GM12878 (cell line): ENCODE results near the gene DDRGK1. TPM values are rescaled to one million over a fixed set of nuclear protein-coding genes. Genes with fewer than 3 reads are reported as not detected.

Experiments used
- ATAC-seq: fragments of 200-7000 bp; cut with Tn5 transposase; 3 replicates; pipeline ENCODE4 v1.9.1; 2020; ENCODE audit warnings: mild to moderate bottlenecking, moderate library complexity
- BruUV-seq: library from RNA; stranded (reverse); fragments of 400-500 nt; replicated peaks from 2 replicates; lab custom pipeline; 2021; lab: Mats Ljungman, UMichigan
- CTCF ChIA-PET: fragments of 300-600 bp; sonication (Branson Sonifier 250); formaldehyde crosslinking; extraction: SDS; loops from one replicate; lab custom pipeline; 2021; ENCODE audit warnings: inconsistent platforms; lab: Yijun Ruan, JAX
- POLR2A ChIA-PET: fragments of 350-600 bp; formaldehyde crosslinking; extraction: SDS; loops from one replicate; lab custom pipeline; 2021; ENCODE audit warnings: inconsistent platforms; lab: Charles Lee
- RAD21 ChIA-PET: fragments of 300-600 bp; sonication (Branson Sonifier 250); formaldehyde crosslinking; loops from one replicate; lab custom pipeline; 2023; ENCODE audit warnings: antibody characterized with exemption; ENCODE audit not compliant: unreplicated experiment; lab: Charles Lee
- SMC1A ChIA-PET: fragments of 300-600 bp; sonication (Branson Sonifier 250); formaldehyde crosslinking; loops from one replicate; lab custom pipeline; 2023; ENCODE audit not compliant: unreplicated experiment, uncharacterized antibody; lab: Charles Lee
- DNase-seq: peaks from one replicate; pipeline ENCODE4 v3.0.0-alpha.2; 2011; ENCODE audit warnings: low read depth, low spot score
- FAIRE-seq: peaks from 3 replicates; lab custom pipeline; 2011; peaks lifted over from hg19 to GRCh38; lab: Jason Lieb, UNC
- H2AFZ ChIP-seq: 2 replicates; pipeline ENCODE4 v1.6.0; 2011; ENCODE audit warnings: low read depth, low read length, control low read depth; ENCODE audit not compliant: control insufficient read depth
- H3K27ac ChIP-seq: 2 replicates; pipeline ENCODE4 v1.5.1; 2011; ENCODE audit warnings: control low read depth; ENCODE audit not compliant: control insufficient read depth, insufficient read depth
- H3K27me3 ChIP-seq, 2 experiments: replicated peaks in 1 of 2; 2 replicates each; pipeline versions ENCODE4 v1.6.0 to v1.6.1; 2011; ENCODE audit warnings: low read length in 1 of 2; ENCODE audit not compliant: control insufficient read depth in 2 of 2, insufficient read depth in 2 of 2
- H3K36me3 ChIP-seq, 2 experiments: 2 replicates each; pipeline ENCODE4 v1.5.1; 2011; ENCODE audit warnings: low read length in 1 of 2; ENCODE audit not compliant: control insufficient read depth in 2 of 2, insufficient read depth in 2 of 2
- H3K4me1 ChIP-seq: 2 replicates; pipeline ENCODE4 v1.6.1; 2011; ENCODE audit warnings: mild to moderate bottlenecking, low read length, moderate library complexity, mixed read lengths; ENCODE audit not compliant: control insufficient read depth, insufficient read depth
- H3K4me2 ChIP-seq: 2 replicates; pipeline ENCODE4 v1.6.0; 2011; ENCODE audit warnings: control low read depth; ENCODE audit not compliant: control insufficient read depth, insufficient read depth
- H3K4me3 ChIP-seq: fragments of 200-600 bp; sonication (generic); 2 replicates; pipeline ENCODE4 v1.5.1; 2016
- H3K79me2 ChIP-seq: 2 replicates; pipeline ENCODE4 v1.6.0; 2011; ENCODE audit warnings: low read length; ENCODE audit not compliant: control insufficient read depth, insufficient read depth
- H3K9ac ChIP-seq: 2 replicates; pipeline ENCODE4 v1.8.0; 2011; ENCODE audit warnings: low read length, control low read depth, mixed read lengths; ENCODE audit not compliant: control insufficient read depth, insufficient read depth
- H3K9me3 ChIP-seq: replicated peaks from 3 replicates; pipeline ENCODE4 v1.5.1; 2011; ENCODE audit warnings: mild to moderate bottlenecking, low read length; ENCODE audit not compliant: control insufficient read depth, insufficient read depth
- H4K20me1 ChIP-seq: 2 replicates; pipeline ENCODE4 v1.6.0; 2011; ENCODE audit not compliant: control insufficient read depth, insufficient read depth
- ATF7 ChIP-seq: fragments of 450-650 bp; IDR thresholded peaks from 2 replicates; pipeline ENCODE4 v1.6.1; 2016; ENCODE audit warnings: low read depth, mild to moderate bottlenecking
- BRCA1 ChIP-seq: IDR thresholded peaks from 2 replicates; pipeline ENCODE4 v1.6.1; 2011; ENCODE audit warnings: low read depth, low read length, improper control_type of control experiment
- CBFB ChIP-seq: IDR thresholded peaks from 2 replicates; pipeline ENCODE4 v1.6.1; 2016; ENCODE audit warnings: antibody characterized with exemption, low read depth
- EED ChIP-seq: sonication (generic); IDR thresholded peaks from 2 replicates; pipeline ENCODE4 v1.6.1; 2016; ENCODE audit warnings: antibody characterized with exemption, low read depth
- FOXM1 ChIP-seq: IDR thresholded peaks from 2 replicates; pipeline ENCODE4 v1.6.1; 2012; ENCODE audit warnings: low read depth, mild to moderate bottlenecking, inconsistent platforms, low read length, moderate library complexity
- HDGF ChIP-seq: fragments of 450-650 bp; IDR thresholded peaks from 2 replicates; pipeline ENCODE4 v1.6.1; 2016; ENCODE audit warnings: antibody characterized with exemption
- IKZF2 ChIP-seq, 2 experiments: fragments of 450-650 bp; IDR thresholded peaks; 2 replicates each; pipeline ENCODE4 v1.6.1; 2017; ENCODE audit warnings: mild to moderate bottlenecking in 2 of 2, moderate library complexity in 2 of 2
- IRF4 ChIP-seq: IDR thresholded peaks from 2 replicates; pipeline ENCODE4 v1.6.1; 2011; ENCODE audit warnings: low read depth, low read length
- NR2C1 ChIP-seq: fragments of 450-650 bp; IDR thresholded peaks from 2 replicates; pipeline ENCODE4 v1.6.1; 2017; ENCODE audit warnings: antibody characterized with exemption, mild to moderate bottlenecking, moderate library complexity
- PAX5 ChIP-seq: IDR thresholded peaks from 2 replicates; pipeline ENCODE4 v1.6.1; 2011; ENCODE audit warnings: low read depth, low read length, borderline replicate concordance
- PAX8 ChIP-seq: fragments of 450-650 bp; IDR thresholded peaks from 2 replicates; pipeline ENCODE4 v1.6.1; 2017; ENCODE audit warnings: mild to moderate bottlenecking, moderate library complexity
- POLR2A ChIP-seq: IDR thresholded peaks from 2 replicates; pipeline ENCODE4 v1.6.1; 2011; ENCODE audit warnings: low read depth, mild to moderate bottlenecking, low read length
- POU2F2 ChIP-seq: IDR thresholded peaks from 3 replicates; pipeline ENCODE4 v1.6.1; 2011; ENCODE audit warnings: low read depth, mild to moderate bottlenecking, low read length, borderline replicate concordance
- RUNX3 ChIP-seq: IDR thresholded peaks from 2 replicates; pipeline ENCODE4 v1.6.1; 2012; ENCODE audit warnings: low read length, inconsistent platforms
- SIN3A ChIP-seq: IDR thresholded peaks from 2 replicates; pipeline ENCODE4 v1.6.1; 2012; ENCODE audit warnings: low read depth, low read length, improper control_type of control experiment
- TBL1XR1 ChIP-seq: IDR thresholded peaks from 2 replicates; pipeline ENCODE4 v1.6.1; 2012; ENCODE audit warnings: low read depth, low read length, improper control_type of control experiment
- ZNF217 ChIP-seq: fragments of 450-650 bp; IDR thresholded peaks from 2 replicates; pipeline ENCODE4 v1.6.1; 2017; ENCODE audit warnings: antibody characterized with exemption, mild to moderate bottlenecking
- WGBS: methylation state at CpG from one replicate; pipeline ENCODE4 v1.1.6; 2016; ENCODE audit warnings: low lambda C conversion rate; ENCODE audit not compliant: insufficient replicate concordance, insufficient coverage; ENCODE audit errors: missing lambda C conversion rate; 5-methylcytosine and 5-hydroxymethylcytosine counted together
- in situ Hi-C: fragments of 300-500 bp; cut with MboI; formaldehyde crosslinking; loops from 9 replicates; pipeline ENCODE4 v1.14.3; 2018; ENCODE audit warnings: mixed read lengths
- intact Hi-C: fragments of 100-400 bp; cut with micrococcal nuclease; formaldehyde crosslinking; loops from one replicate; pipeline ENCODE4 v1.14.2; 2022; ENCODE audit not compliant: unreplicated experiment
- polyA plus RNA-seq, 11 experiments: library from polyadenylated mRNA; depleted of rRNA in 4 of 11; unstranded in 6 of 11; stranded (reverse) in 5 of 11; fragments of >200 nt; fragmentation: Nextera tagmentation in 4 of 11; fragmentation: Illumina TruSeq in 1 of 11; extraction: Ambion mirVana in 4 of 11; extraction: Trizol in 1 of 11; gene quantifications; 1 replicate in 1 of 11; 2 replicates in 10 of 11; pipeline versions ENCODE4 v1.2.1 to v1.2.3, GENCODE V29; 2011 to 2016; ENCODE audit warnings: inconsistent platforms in 2 of 11, missing spikeins in 2 of 11, low read depth in 1 of 11
- total RNA-seq, 4 experiments: library from RNA; depleted of rRNA in 3 of 4; stranded (reverse); fragments of >200 nt in 3 of 4; fragmentation: Illumina TruSeq in 1 of 4; extraction: Trizol in 1 of 4; gene quantifications; 2 replicates each; pipeline versions ENCODE4 v1.2.1 to v1.2.3, GENCODE V29; 2013 to 2021
- TF ChIP-seq, protein P1 (sequence below): fragments of 450-650 bp; conservative IDR thresholded peaks from 2 replicates; pipeline ENCODE4 v1.6.1; 2017; ENCODE audit warnings: mild to moderate bottlenecking, moderate library complexity
- TF ChIP-seq, protein P2 (sequence below): fragments of 450-650 bp; formaldehyde crosslinking; IDR thresholded peaks from 2 replicates; pipeline ENCODE4 v1.4.0; 2020; ENCODE audit warnings: mild to moderate bottlenecking, moderate library complexity
- TF ChIP-seq, protein P3 (sequence below): IDR thresholded peaks from 2 replicates; pipeline ENCODE4 v1.6.1; 2011; ENCODE audit warnings: low read depth, mild to moderate bottlenecking, low read length, moderate library complexity, borderline replicate concordance; ENCODE audit errors: extremely low read depth

Gene DDRGK1
- total and polyA plus RNA-seq, 10 of the 15 experiments (the other 5 are each of a cell fraction or from before 2014, with no cell fraction given), result 4.0 to 55.2 (median 39.7) TPM

DNA sequence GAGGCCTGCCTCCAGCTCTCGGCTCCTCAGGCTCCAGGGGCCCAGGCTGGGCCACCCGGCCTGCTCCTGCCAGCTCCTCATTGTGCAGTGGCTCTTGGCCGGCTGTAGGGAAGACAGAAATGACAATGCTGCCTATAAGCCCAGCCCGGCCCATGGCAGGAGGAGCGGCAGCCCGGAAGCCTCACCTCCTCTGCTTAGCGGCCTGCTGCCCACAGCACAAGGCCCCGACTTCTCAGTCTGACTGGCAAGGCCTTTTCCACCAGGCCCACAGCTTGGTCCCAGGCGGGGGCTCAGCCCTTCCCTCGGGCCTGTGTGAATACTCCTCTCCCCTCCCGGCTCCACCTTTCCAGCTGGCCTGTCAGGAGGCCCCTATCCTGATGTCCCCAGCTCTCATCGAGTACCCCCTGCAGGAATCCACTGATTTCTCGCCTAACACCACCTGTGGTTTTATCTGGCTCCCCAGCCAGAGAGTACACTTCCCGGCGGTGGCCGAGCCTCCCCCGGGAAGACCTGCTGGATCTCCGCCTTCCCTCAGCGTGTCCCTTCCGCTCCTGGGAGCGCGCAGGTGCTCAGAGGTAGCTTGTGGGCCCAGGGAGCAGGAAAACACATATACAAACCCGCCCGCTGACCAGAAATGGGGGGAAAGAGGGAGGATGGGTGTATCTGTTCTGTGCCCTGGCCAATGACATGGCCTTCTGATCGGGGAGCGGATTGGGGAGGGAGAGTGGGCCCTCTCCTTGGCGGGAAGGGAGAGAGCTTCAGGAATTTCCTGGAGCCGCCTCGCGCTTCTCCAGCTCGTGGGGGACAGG, 963 bp downstream of the DDRGK1 start:
- POLR2A ChIA-PET, result interaction anchor here (1.4 kb wide), 1 partner anchor 46 kb away, joined by 7 read pairs; no protein-coding TSS in a partner anchor
- FAIRE-seq, result no peak
- intact Hi-C loops, result loop anchor here (10.0 kb wide), 1 partner anchor 159 kb away; the partner anchor contains the start of genes GNRH2 and MRPS26
- TF ChIP-seq SIN3A (peak; percentile 32; the same call in 1 of the 2 replicates), IKZF2 (IDR thresholded peaks at IDR 0.05) (peak; percentile 40 to 41; a peak in 3 of 4 replicates), PAX8 (no peak), POU2F2 (no peak), CBFB (peak; percentile 10; the same call in 1 of the 2 replicates), HDGF (no peak), FOXM1 (no peak), EED (peak; percentile 43), PAX5 (no peak), ZNF217 (no peak), POLR2A (0 out of 2 replicates have a peak, but pooled peaks have one; percentile 54), TBL1XR1 (no peak), RUNX3 (peak; percentile 7), ATF7 (no peak), BRCA1 (no peak), NR2C1 (no peak), IRF4 (no peak)
- TF ChIP-seq, protein P1, sequence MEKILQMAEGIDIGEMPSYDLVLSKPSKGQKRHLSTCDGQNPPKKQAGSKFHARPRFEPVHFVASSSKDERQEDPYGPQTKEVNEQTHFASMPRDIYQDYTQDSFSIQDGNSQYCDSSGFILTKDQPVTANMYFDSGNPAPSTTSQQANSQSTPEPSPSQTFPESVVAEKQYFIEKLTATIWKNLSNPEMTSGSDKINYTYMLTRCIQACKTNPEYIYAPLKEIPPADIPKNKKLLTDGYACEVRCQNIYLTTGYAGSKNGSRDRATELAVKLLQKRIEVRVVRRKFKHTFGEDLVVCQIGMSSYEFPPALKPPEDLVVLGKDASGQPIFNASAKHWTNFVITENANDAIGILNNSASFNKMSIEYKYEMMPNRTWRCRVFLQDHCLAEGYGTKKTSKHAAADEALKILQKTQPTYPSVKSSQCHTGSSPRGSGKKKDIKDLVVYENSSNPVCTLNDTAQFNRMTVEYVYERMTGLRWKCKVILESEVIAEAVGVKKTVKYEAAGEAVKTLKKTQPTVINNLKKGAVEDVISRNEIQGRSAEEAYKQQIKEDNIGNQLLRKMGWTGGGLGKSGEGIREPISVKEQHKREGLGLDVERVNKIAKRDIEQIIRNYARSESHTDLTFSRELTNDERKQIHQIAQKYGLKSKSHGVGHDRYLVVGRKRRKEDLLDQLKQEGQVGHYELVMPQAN, result 0 out of 2 replicates have a peak, but pooled peaks have one; percentile 15
- TF ChIP-seq, protein P2, sequence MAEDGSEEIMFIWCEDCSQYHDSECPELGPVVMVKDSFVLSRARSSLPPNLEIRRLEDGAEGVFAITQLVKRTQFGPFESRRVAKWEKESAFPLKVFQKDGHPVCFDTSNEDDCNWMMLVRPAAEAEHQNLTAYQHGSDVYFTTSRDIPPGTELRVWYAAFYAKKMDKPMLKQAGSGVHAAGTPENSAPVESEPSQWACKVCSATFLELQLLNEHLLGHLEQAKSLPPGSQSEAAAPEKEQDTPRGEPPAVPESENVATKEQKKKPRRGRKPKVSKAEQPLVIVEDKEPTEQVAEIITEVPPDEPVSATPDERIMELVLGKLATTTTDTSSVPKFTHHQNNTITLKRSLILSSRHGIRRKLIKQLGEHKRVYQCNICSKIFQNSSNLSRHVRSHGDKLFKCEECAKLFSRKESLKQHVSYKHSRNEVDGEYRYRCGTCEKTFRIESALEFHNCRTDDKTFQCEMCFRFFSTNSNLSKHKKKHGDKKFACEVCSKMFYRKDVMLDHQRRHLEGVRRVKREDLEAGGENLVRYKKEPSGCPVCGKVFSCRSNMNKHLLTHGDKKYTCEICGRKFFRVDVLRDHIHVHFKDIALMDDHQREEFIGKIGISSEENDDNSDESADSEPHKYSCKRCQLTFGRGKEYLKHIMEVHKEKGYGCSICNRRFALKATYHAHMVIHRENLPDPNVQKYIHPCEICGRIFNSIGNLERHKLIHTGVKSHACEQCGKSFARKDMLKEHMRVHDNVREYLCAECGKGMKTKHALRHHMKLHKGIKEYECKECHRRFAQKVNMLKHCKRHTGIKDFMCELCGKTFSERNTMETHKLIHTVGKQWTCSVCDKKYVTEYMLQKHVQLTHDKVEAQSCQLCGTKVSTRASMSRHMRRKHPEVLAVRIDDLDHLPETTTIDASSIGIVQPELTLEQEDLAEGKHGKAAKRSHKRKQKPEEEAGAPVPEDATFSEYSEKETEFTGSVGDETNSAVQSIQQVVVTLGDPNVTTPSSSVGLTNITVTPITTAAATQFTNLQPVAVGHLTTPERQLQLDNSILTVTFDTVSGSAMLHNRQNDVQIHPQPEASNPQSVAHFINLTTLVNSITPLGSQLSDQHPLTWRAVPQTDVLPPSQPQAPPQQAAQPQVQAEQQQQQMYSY (CRISPR knock-in tag), result no peak
- TF ChIP-seq, protein P3, sequence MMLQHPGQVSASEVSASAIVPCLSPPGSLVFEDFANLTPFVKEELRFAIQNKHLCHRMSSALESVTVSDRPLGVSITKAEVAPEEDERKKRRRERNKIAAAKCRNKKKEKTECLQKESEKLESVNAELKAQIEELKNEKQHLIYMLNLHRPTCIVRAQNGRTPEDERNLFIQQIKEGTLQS, result no peak

More for the DNA sequence above, 963 bp downstream of the DDRGK1 start:
- H3K27ac ChIP-seq, result peak overlapping the region; percentile 90
- peak; percentile 67 for ATAC-seq
- H3K4me3 ChIP-seq, result peak overlapping the region; percentile 89
- in situ Hi-C loops, result no loop called here
- no peaks in the 10 kb centered on the region for H3K9me3 ChIP-seq
- peaks cover 22% of the 10 kb centered on the region for H3K79me2 ChIP-seq
- peaks cover 8 to 9% of the 10 kb centered on the region in 2 experiments; a peak in 3 of 4 replicates for H3K36me3 ChIP-seq
- H3K27me3 ChIP-seq, result no peaks in the 10 kb centered on the region
- ChIA-PET RAD21 (no interaction called here), SMC1A (interaction anchor here (0.6 to 1.1 kb wide), 2 partner anchors 14 to 16 kb away, joined by 4 to 5 read pairs; no protein-coding TSS in a partner anchor), CTCF (interaction anchor here (0.7 to 1.6 kb wide), 5 partner anchors 15 to 279 kb away, joined by 3 to 7 read pairs (median 5); no protein-coding TSS in a partner anchor)
- peak overlapping the region; percentile 94 for H3K9ac ChIP-seq
- no peak for DNase-seq
- TSS peak; percentile 70 for BruUV-seq
- H4K20me1 ChIP-seq, result no peaks in the 10 kb centered on the region
- peak overlapping the region; percentile 99 for H2AFZ ChIP-seq
- WGBS, result 4% methylated on average over 31 of the region's 31 CpGs
- H3K4me1 ChIP-seq, result peaks cover 4% of the 10 kb centered on the region
- H3K4me2 ChIP-seq, result peak overlapping the region; percentile 89
